H9 (cell line): ENCODE results near the gene ACOXL. TPM values are rescaled to one million over a fixed set of nuclear protein-coding genes. Genes with fewer than 3 reads are reported as not detected.

ENCODE experiments used
- DNase-seq: peaks from one replicate; pipeline ENCODE4 v3.0.0-alpha.2; 2017
- H2AFZ ChIP-seq: one replicate; pipeline ENCODE4 v1.6.1; 2013; ENCODE audit warnings: mild to moderate bottlenecking, low read length, control low read depth, moderate library complexity
- H2AK5ac ChIP-seq: 2 replicates; pipeline ENCODE4 v1.6.1; 2013; ENCODE audit warnings: low read length, control low read depth, mixed read lengths; ENCODE audit not compliant: insufficient read length
- H2BK120ac ChIP-seq: one replicate; pipeline ENCODE4 v1.6.1; 2013; ENCODE audit warnings: low read depth, mild to moderate bottlenecking, low read length, control low read depth, inconsistent platforms; ENCODE audit not compliant: poor library complexity, severe bottlenecking
- H2BK12ac ChIP-seq: 2 replicates; pipeline ENCODE4 v1.6.1; 2013; ENCODE audit warnings: low read length, control low read depth, mixed read lengths, low read depth; ENCODE audit not compliant: insufficient read length
- H2BK15ac ChIP-seq: 2 replicates; pipeline ENCODE4 v1.6.1; 2013; ENCODE audit warnings: low read depth, low read length, control low read depth
- H2BK20ac ChIP-seq: one replicate; pipeline ENCODE4 v1.6.1; 2013; ENCODE audit warnings: low read depth, mild to moderate bottlenecking, low read length, control low read depth, inconsistent platforms; ENCODE audit not compliant: poor library complexity, severe bottlenecking
- H2BK5ac ChIP-seq: 2 replicates; pipeline ENCODE4 v1.6.1; 2013; ENCODE audit warnings: low read length, control low read depth, mixed read lengths; ENCODE audit not compliant: insufficient read length
- H3K14ac ChIP-seq: 2 replicates; pipeline ENCODE4 v1.6.1; 2013; ENCODE audit warnings: low read length, control low read depth; ENCODE audit not compliant: insufficient read depth
- H3K18ac ChIP-seq: 2 replicates; pipeline ENCODE4 v1.6.1; 2013; ENCODE audit warnings: low read depth, mild to moderate bottlenecking, mixed read lengths, low read length, control low read depth; ENCODE audit not compliant: insufficient read length
- H3K23ac ChIP-seq: 2 replicates; pipeline ENCODE4 v1.6.1; 2013; ENCODE audit warnings: low read length, control low read depth, mixed read lengths, low read depth; ENCODE audit not compliant: insufficient read length
- H3K23me2 ChIP-seq: 2 replicates; pipeline ENCODE4 v1.6.1; 2013; ENCODE audit warnings: low read depth, mild to moderate bottlenecking, mixed read lengths, low read length, control low read depth; ENCODE audit not compliant: insufficient read length, poor library complexity, severe bottlenecking
- H3K27ac ChIP-seq: 2 replicates; pipeline ENCODE4 v1.5.1; 2013; ENCODE audit warnings: low read length, control low read depth, mixed read lengths, low read depth; ENCODE audit not compliant: insufficient read length
- H3K27me3 ChIP-seq: 2 replicates; pipeline ENCODE4 v1.6.1; 2013; ENCODE audit warnings: low read length, control low read depth, inconsistent platforms; ENCODE audit not compliant: insufficient read depth
- H3K4ac ChIP-seq: 2 replicates; pipeline ENCODE4 v1.6.1; 2013; ENCODE audit warnings: low read depth, mild to moderate bottlenecking, control low read depth, inconsistent platforms, low read length, moderate library complexity
- H3K4me1 ChIP-seq: 2 replicates; pipeline ENCODE4 v1.6.1; 2013; ENCODE audit warnings: low read length, control low read depth, inconsistent platforms; ENCODE audit not compliant: insufficient read depth
- H3K4me2 ChIP-seq: 2 replicates; pipeline ENCODE4 v1.6.1; 2013; ENCODE audit warnings: low read length, control low read depth, mixed read lengths; ENCODE audit not compliant: insufficient read length, insufficient read depth
- H3K56ac ChIP-seq: 2 replicates; pipeline ENCODE4 v1.6.1; 2013; ENCODE audit warnings: low read depth, mild to moderate bottlenecking, mixed read lengths, low read length, control low read depth; ENCODE audit not compliant: insufficient read length
- H3K79me1 ChIP-seq: 2 replicates; pipeline ENCODE4 v1.6.1; 2013; ENCODE audit warnings: low read depth, mild to moderate bottlenecking, moderate library complexity, low read length, control low read depth, inconsistent platforms; ENCODE audit not compliant: insufficient read depth, poor library complexity, severe bottlenecking
- H3K79me2 ChIP-seq: 2 replicates; pipeline ENCODE4 v1.6.1; 2013; ENCODE audit warnings: low read length, control low read depth, inconsistent platforms; ENCODE audit not compliant: insufficient read depth
- H3K9ac ChIP-seq: 2 replicates; pipeline ENCODE4 v1.6.1; 2013; ENCODE audit warnings: low read length, control low read depth, mixed read lengths; ENCODE audit not compliant: insufficient read length; ENCODE audit errors: extremely low read depth
- H3K9me3 ChIP-seq: one replicate; pipeline ENCODE4 v1.6.1; 2013; ENCODE audit warnings: low read depth, low read length, inconsistent platforms; ENCODE audit not compliant: control insufficient read depth
- H3T11ph ChIP-seq: one replicate; pipeline ENCODE4 v1.6.1; 2013; ENCODE audit warnings: mild to moderate bottlenecking, low read length, control low read depth, inconsistent platforms
- H4K20me1 ChIP-seq: one replicate; pipeline ENCODE4 v1.6.1; 2013; ENCODE audit not compliant: control insufficient read depth, insufficient read length, insufficient read depth
- H4K5ac ChIP-seq: 2 replicates; pipeline ENCODE4 v1.6.1; 2013; ENCODE audit warnings: low read depth, mild to moderate bottlenecking, mixed read lengths, low read length, control low read depth; ENCODE audit not compliant: insufficient read length
- H4K8ac ChIP-seq: replicated peaks from 2 replicates; pipeline ENCODE4 v1.6.1; 2013; ENCODE audit warnings: low read length, control low read depth, mixed read lengths, low read depth; ENCODE audit not compliant: insufficient read length
- H4K91ac ChIP-seq: 2 replicates; pipeline ENCODE4 v1.6.1; 2013; ENCODE audit warnings: low read depth, mild to moderate bottlenecking, moderate library complexity, mixed read lengths, low read length, control low read depth; ENCODE audit not compliant: insufficient read length
- H3K27ac Mint-ChIP-seq, 3 experiments: 2 replicates in 2 of 3; 3 replicates in 1 of 3; pipeline ENCODE4 v1.8.0; 2020 to 2021; ENCODE audit warnings: mixed read lengths in 3 of 3, mild to moderate bottlenecking in 1 of 3, moderate library complexity in 1 of 3
- H3K27me3 Mint-ChIP-seq: 2 replicates; pipeline ENCODE4 v1.8.0; 2021; ENCODE audit warnings: low read depth, mild to moderate bottlenecking, moderate library complexity, mixed read lengths
- H3K36me3 Mint-ChIP-seq, 3 experiments: 2 replicates in 2 of 3; 3 replicates in 1 of 3; pipeline ENCODE4 v1.8.0; 2020 to 2021; ENCODE audit warnings: low read depth in 3 of 3, mixed read lengths in 3 of 3; ENCODE audit not compliant: insufficient read depth in 1 of 3
- H3K4me1 Mint-ChIP-seq, 2 experiments: 2 replicates each; pipeline ENCODE4 v1.8.0; 2020; ENCODE audit warnings: mixed read lengths in 2 of 2
- H3K4me3 Mint-ChIP-seq, 2 experiments: 2 replicates in 1 of 2; 3 replicates in 1 of 2; pipeline ENCODE4 v1.8.0; 2020 to 2021; ENCODE audit warnings: mild to moderate bottlenecking in 2 of 2, mixed read lengths in 2 of 2, moderate library complexity in 1 of 2
- H3K9me3 Mint-ChIP-seq, 2 experiments: 2 replicates in 1 of 2; 3 replicates in 1 of 2; pipeline ENCODE4 v1.8.0; 2020; ENCODE audit warnings: mild to moderate bottlenecking in 2 of 2, mixed read lengths in 2 of 2, moderate library complexity in 1 of 2
- CTCF ChIP-seq: fragments of 200-600 bp; sonication (generic); conservative IDR thresholded peaks from 3 replicates; pipeline ENCODE4 v1.8.0; 2021; ENCODE audit warnings: antibody characterized with exemption, mild to moderate bottlenecking
- WGBS: extraction: QIAGEN DNeasy Blood & Tissue Kit; methylation state at CpG from one replicate; pipeline ENCODE4 v1.1.7; 2013; ENCODE audit warnings: missing lambda C conversion rate, low lambda C conversion rate, mixed read lengths; ENCODE audit not compliant: insufficient read length; ENCODE audit errors: extremely low coverage; 5-methylcytosine and 5-hydroxymethylcytosine counted together
- total RNA-seq: library from RNA; stranded (reverse); gene quantifications from 2 replicates; pipeline ENCODE4 v1.2.1, GENCODE V29; 2021

Gene ACOXL
- total RNA-seq, 1 experiment from 2014 or later: 37.6 TPM

GRCh38 chr2:110860630-110861029 lies 128.3 kb downstream of the ACOXL start:
- no peak overlapping the region for H3T11ph ChIP-seq
- no peak overlapping the region for H3K4me3 Mint-ChIP-seq
- peak overlapping the region in 1 of 3 experiments; percentile 88; a peak in 3 of 7 replicates for H3K27ac Mint-ChIP-seq

More at GRCh38 chr2:110860630-110861029, 128.3 kb downstream of the ACOXL start:
- H3K27me3 Mint-ChIP-seq: no peaks in the 10 kb centered on the region; the same call in 1 of the 2 replicates
- Histone ChIP-seq H4K8ac (no peak overlapping the region), H3K9me3 (no peaks in the 10 kb centered on the region), H3K27me3 (no peaks in the 10 kb centered on the region), H3K18ac (no peak overlapping the region), H3K14ac (no peak overlapping the region), H3K79me2 (no peaks in the 10 kb centered on the region), H4K91ac (no peak overlapping the region), H4K20me1 (no peaks in the 10 kb centered on the region), H2BK12ac (no peak overlapping the region), H2BK120ac (no peak overlapping the region), H3K9ac (no peak overlapping the region), H3K23me2 (no peaks in the 10 kb centered on the region), H3K56ac (no peak overlapping the region), H2AFZ (no peak overlapping the region), H2BK20ac (no peak overlapping the region), H3K23ac (no peak overlapping the region), H3K4me1 (peaks cover 10% of the 10 kb centered on the region; the same call in 1 of the 2 replicates), H2AK5ac (no peak overlapping the region), H3K27ac (no peak overlapping the region), H3K79me1 (no peaks in the 10 kb centered on the region), H2BK15ac (no peak overlapping the region), H3K4me2 (no peak overlapping the region), H4K5ac (no peak overlapping the region), H3K4ac (no peak overlapping the region), H2BK5ac (no peak overlapping the region)
- H3K9me3 Mint-ChIP-seq: no peaks in the 10 kb centered on the region
- no CpG with 5 or more reads among the region's 8 CpGs for WGBS
- H3K36me3 Mint-ChIP-seq: peaks cover 5 to 30% (median 28%) of the 10 kb centered on the region in 3 experiments; a peak in 6 of 7 replicates
- peaks cover 30 to 50% of the 10 kb centered on the region in 2 experiments for H3K4me1 Mint-ChIP-seq
- no peak for TF ChIP-seq CTCF
- DNase-seq: no peak
